ENCODE measurements around the gene HAT1.
"Not testable (repeated sequence)": the region's sequence is repeated elsewhere in the genome, so short reads cannot be mapped to it uniquely, and the experiment has no call there.

Gene HAT1

GRCh38 chr2:171922230-171923022, at the start of gene HAT1:
Gene HAT1 (plus strand): TSS chr2:171922461. CDS start chr2:171922501, 40 bp downstream.
- peak; percentile 99 for DNase-seq (ENCODE audit: low read depth, low spot score)

GRCh38 chr2:171874517-171874916, 47.7 kb upstream of the HAT1 start:
- DNase-seq (ENCODE audit: low read depth, low spot score) = no peak

GRCh38 chr2:171874963-171875362, 47.3 kb upstream of the HAT1 start:
- DNase-seq (ENCODE audit: low read depth, low spot score) = no peak

GRCh38 chr2:171878481-171878993, 43.7 kb upstream of the HAT1 start:
- DNase-seq (ENCODE audit: low read depth, low spot score) = peak; percentile 85

- no peak for DNase-seq (ENCODE audit: low read depth, low spot score)
Observed at GRCh38 chr2:171879865-171880264, 42.4 kb upstream of the HAT1 start.

- no peak for DNase-seq (ENCODE audit: low read depth, low spot score)
Observed at GRCh38 chr2:171880774-171881173, 41.5 kb upstream of the HAT1 start.

- no peak for DNase-seq (ENCODE audit: low read depth, low spot score)
Observed at GRCh38 chr2:171882089-171882769, 40.0 kb upstream of the HAT1 start.

- DNase-seq (ENCODE audit: low read depth, low spot score) = no peak
Observed at GRCh38 chr2:171883275-171883893, 38.9 kb upstream of the HAT1 start.

GRCh38 chr2:171889333-171889732, 32.9 kb upstream of the HAT1 start:
- DNase-seq (ENCODE audit: low read depth, low spot score) = peak; percentile 80

- peak; percentile 36 for DNase-seq (ENCODE audit: low read depth, low spot score)
Observed at GRCh38 chr2:171889808-171890207, 32.5 kb upstream of the HAT1 start.

- no peak for DNase-seq (ENCODE audit: low read depth, low spot score)
Observed at GRCh38 chr2:171893196-171893823, 29.0 kb upstream of the HAT1 start.

- DNase-seq (ENCODE audit: low read depth, low spot score) = peak; percentile 93
Observed at GRCh38 chr2:171893824-171894611, 28.2 kb upstream of the HAT1 start, which contains the start of gene SLC25A12. Gene SLC25A12 (minus strand): TSS chr2:171894244. CDS start chr2:171894214, 30 bp downstream.

GRCh38 chr2:171894612-171894947, 27.7 kb upstream of the HAT1 start:
- no peak for DNase-seq (ENCODE audit: low read depth, low spot score)

GRCh38 chr2:171895786-171896185, 26.5 kb upstream of the HAT1 start:
- DNase-seq (ENCODE audit: low read depth, low spot score) = peak; percentile 45

- DNase-seq (ENCODE audit: low read depth, low spot score) = not testable (repeated sequence)
Observed at GRCh38 chr2:171899623-171900282, 22.5 kb upstream of the HAT1 start.

- DNase-seq (ENCODE audit: low read depth, low spot score) = no peak
Observed at GRCh38 chr2:171902840-171903420, 19.3 kb upstream of the HAT1 start.

GRCh38 chr2:171908235-171908634, 14.0 kb upstream of the HAT1 start:
- no peak for DNase-seq (ENCODE audit: low read depth, low spot score)

GRCh38 chr2:171909266-171909665, 13.0 kb upstream of the HAT1 start:
- DNase-seq (ENCODE audit: low read depth, low spot score) = no peak

- DNase-seq (ENCODE audit: low read depth, low spot score) = no peak
Observed at GRCh38 chr2:171910494-171910893, 11.8 kb upstream of the HAT1 start.

GRCh38 chr2:171913517-171913916, 8.7 kb upstream of the HAT1 start:
- no peak for DNase-seq (ENCODE audit: low read depth, low spot score)

Measured in astrocyte of the hippocampus (primary cell).